GM18517 (cell line): ENCODE data around the gene CHAD.
"Not testable (repeated sequence)": the region's sequence is repeated elsewhere in the genome, so short reads cannot be mapped to it uniquely, and the experiment has no call there.

Source experiments
- ATAC-seq: cut with Tn5 transposase; IDR thresholded peaks from one replicate; pipeline ENCODE4 v1.9.1; 2021; ENCODE audit warnings: mild to moderate bottlenecking, moderate library complexity; ENCODE audit not compliant: unreplicated experiment

The CHAD gene

DNA sequence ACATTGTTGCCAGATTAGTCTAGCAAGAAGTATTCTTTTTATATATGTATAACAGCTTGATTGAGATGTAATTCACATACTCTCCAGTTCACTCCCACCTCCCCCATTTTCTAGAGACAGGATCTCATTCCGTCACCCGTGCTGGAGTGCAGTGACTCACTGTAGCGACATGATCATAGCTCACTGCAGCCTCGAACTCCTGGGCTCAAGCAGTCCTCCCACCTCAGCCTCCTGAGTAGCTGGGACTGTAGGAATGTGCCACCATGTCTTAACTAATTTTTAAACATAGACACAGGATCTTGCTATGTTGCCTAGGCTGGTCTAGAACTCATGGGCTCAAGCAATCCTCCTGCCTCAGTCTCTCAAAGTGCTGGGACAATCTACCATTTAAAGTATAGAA, 6.7 kb upstream of the CHAD start:
- no peak for ATAC-seq

DNA sequence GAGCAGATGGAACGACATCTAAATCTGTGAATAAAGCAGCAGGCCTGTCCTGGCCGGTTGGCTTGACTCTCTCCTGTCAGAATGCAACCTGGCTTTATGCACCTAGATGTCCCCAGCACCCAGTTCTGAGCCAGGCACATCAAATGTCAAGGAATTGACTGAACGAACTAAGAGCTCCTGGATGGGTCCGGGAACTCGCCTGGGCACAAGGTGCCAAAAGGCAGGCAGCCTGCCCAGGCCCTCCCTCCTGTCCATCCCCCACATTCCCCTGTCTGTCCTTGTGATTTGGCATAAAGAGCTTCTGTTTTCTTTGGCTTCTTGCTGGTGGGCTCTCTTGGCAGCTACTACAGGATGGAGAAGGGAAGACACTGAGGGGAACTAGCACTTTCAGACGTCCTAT, 5.8 kb upstream of the CHAD start:
- ATAC-seq: no peak

DNA sequence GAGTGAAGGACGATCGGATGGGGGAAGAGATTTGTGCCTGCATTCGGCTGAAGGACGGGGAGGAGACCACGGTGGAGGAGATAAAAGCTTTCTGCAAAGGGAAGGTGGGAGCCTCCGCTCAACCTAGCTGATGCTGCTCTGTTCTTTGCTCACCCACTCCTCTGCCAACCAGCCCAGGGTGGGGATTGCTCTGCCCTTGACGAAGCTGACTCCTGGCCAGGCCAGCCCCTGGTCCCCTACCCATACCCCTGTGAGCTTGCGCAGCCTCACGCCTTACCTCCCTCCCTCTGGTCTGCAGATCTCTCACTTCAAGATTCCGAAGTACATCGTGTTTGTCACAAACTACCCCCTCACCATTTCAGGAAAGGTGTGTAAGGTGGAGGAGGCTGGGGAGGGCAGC, 5.2 kb upstream of the CHAD start:
- no peak for ATAC-seq

DNA sequence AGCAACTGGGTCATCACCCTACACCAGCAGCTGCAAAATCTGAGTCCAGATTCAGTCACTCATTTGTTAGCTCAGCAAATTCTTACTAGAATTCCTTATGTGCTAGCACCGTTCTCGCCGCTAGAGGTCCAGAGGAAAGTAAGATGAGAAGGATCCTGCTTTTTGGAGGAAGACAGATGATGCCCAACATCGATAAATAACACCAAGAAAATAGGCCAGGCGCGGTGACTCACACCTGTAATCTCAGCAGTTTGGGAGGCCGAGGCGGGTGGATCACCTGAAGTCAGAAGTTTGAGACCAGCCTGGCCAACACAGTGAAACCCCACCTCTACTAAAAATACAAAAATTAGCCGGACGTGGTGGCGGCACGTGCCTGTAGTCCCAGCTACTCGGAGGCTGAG, 4.1 kb upstream of the CHAD start:
- ATAC-seq: not testable (repeated sequence)

DNA sequence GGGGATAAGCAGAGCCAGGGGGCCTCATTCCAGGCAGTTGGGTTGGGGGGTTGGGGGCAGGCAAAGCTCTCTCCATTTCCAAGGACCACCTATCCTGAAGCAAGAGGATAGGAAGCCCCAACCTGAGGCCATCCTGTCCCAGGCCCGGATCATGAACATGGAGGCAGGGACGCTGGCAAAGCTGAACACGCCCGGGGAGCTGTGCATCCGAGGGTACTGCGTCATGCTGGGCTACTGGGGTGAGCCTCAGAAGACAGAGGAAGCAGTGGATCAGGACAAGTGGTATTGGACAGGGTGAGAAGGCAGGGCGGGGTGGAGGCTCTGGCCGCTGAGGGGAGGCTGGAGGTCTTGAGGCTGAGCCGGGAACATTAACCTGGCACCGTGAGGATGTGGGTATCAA, 3.6 kb upstream of the CHAD start:
- ATAC-seq: no peak

DNA sequence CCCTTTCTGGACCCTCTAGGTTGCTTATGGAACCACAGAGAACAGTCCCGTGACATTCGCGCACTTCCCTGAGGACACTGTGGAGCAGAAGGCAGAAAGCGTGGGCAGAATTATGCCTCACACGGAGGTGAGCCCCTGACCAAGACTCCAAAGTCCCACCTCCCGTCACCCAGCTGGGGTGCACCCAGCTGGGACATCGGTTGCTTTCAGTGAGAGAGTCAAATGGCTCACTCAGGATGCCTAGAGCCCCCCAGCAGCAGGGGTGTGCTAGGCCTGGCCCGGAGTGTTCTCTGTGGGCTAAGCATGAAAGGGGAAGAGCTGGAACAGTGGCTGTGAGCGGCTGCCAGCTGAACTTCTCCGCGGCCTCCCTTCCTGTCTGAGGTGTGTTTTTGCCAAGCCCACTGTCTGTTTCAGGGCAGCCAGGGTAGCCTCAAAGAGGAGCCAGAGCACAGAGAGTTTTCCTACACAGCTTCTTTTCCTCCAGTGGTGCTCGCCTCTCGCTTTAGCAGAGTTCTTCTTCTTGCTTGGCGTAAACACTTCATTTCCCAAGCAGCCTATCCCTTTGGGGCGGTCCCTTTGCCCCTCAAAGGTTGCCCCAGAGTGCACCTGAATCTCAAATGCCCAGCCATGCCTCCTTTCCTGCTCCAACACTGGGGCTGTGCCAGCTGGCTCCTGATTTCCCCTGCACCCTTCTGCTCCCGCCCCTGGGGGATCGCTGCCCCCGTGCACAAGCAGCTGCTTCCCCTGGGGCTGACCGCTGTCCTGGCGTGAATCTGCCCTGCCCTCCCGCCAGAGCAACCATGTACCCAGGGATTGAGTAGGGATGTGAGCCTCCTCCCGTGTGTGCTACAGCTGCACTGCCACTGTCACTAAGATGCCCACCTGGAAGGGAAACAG, 2.6 kb upstream of the CHAD start:
- ATAC-seq: no peak

DNA sequence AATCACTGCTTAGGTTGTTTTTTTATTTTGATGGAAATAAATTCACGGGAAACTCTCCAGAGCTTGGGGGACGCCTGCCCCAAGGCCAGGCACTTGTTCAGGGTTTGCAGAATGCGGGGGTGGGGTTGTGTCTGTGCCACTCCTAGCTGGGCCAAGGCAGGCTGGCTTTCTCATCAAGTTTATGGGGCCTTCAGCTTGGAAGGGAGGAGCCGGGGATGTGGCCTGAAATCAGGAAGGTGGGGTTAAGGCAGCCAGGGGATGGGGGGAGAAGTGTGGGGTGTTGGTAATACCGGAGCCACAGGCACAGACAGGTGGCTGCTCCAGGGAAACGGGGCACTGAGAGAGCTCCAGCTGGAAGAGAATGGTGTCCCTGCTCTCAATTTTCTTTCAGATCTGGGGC, 1.7 kb upstream of the CHAD start:
- no peak for ATAC-seq

DNA sequence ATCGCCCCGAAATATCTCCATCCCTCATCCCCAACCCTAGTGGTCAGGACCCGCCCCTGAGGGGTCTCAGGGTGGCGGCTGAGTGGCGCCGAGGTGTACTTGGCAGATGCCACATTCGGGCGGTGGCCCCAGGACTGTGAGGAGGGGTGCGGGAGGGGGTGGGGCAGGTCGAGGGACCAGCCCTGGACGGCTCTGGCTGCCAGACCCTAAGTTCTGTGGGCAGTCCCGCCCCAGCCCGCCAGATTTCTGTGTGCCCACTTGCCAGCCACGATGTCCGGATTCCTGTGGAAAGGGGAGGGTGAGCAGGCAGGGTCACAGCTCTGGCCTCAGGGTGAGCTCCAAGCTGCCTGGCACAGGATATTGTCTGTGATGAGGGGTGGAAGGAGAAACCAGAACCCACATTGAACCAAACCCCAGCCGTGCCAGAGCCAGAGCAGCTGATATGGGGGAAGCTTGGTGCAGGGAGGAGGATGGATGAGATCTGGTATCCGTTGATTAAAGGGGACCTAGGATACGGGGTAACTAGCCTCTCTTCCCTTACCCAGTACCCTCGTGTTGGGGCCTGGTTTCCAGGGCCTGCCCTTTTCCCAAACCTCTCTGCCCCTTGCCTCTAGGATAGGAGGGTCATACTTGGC, 1.1 kb upstream of the CHAD start:
- no peak for ATAC-seq

DNA sequence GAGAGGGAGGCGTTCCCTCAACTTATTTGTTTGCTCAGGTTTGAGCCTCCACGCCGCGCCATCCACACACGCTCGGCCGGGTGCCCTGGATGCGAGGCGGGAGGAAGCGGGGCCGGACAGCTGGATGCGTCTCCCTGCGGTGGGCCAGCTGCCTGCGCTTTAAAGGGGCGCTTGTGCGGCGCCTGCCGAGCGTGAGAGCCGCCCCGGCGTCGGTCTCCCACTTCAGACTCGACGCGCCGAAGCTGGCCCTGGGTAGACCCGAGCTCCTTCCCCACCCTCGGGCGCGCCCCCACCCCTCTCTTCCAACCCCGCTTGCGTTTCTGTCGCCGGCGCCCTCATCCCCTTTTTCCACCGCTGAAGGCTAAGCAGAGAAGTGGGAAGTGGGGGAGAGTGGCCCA, 527 bp upstream of the CHAD start:
- ATAC-seq: no peak

DNA sequence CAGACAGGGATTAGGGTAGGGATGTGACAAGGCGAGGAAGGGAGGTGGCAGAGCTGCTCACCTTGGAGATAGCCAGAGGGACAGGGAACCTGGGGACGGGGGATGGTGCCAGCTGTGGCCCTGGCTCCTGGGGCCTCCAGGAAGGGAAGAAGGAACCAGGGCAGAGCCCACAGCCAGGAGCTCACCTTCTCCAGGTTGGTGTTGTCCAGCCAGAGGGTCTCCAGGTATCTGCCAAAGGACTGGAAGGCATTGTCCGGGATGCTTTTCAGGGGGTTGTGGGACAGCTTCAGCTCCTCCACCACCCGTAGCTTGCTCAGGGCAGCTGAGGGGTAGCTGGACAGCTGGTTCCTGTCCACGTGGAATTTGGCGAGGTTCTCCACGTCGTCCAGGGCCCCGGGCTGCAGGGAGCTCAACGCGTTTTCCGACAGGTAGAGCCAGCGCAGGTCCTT, 801 bp downstream of the CHAD start:
- no peak for ATAC-seq

DNA sequence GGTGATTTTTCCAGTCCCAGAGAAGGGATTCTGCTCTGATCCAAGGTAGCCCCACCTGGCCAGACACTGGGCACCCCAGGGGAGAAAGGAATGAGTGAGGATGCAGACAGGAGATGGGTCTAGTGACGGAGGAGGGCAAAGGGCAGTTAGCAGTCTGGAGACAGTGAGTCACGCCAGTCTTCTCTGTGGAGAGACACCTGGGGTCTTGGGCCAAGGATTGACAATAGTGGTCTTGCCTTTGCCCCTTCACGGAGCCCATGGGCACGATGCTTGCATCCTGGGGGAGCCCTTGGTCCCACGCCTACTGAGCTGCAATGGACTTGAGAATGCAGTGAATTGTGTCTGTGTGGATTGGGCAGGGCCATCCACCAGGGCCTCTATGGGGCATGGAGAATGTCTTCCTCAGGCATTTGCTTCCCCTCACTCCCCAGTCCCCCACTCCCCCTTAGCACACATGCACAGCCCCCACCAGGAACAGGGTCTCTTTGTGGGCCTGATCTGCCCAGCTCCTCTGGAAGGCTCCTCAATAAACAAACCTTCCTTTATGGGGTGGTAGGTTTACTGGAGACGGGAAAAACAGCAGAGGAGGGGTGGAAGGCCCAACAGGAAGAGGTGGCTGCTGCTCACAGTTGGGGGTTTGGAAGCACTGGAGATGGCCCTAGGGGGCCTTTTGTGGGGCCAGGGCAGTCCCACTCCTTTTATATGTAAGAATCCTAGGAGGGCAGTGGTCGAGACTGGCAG, 1.4 kb downstream of the CHAD start:
- ATAC-seq: no peak

DNA sequence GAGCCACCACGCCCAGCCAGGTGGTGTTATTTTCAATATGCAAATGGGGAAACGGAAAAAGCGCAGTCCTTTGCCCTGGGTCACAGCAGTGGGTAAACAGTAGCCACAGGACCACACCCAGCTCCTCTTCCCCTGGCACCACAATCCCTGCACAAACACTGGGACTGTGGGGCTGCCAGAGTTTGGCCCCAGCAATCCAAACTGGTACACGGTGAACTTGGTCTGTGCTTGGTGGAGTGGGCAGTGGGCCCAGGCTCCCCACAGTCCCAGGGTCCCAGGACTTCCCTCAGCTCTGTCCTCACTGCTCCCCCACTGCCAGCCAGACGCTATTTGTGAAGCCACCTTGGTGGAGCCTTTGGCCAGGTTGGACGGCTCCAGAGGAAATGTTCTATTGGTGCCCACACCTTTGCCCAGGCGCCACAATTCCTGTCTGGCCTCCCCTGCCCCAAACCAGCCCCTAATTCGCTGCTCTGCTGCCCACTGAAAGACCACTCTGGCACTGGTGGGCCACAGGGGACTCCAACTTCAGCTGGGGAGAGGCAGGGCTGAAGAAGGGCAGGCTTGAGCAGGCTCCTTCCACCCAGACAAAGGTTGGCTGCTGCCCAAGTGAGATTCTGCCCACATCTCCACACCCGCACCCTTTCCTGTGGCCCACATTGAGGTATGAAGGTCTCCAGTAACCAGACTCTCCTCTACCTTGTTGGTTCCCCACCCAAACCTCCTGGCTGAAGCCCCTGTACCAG, 2.1 kb downstream of the CHAD start:
- ATAC-seq: no peak

DNA sequence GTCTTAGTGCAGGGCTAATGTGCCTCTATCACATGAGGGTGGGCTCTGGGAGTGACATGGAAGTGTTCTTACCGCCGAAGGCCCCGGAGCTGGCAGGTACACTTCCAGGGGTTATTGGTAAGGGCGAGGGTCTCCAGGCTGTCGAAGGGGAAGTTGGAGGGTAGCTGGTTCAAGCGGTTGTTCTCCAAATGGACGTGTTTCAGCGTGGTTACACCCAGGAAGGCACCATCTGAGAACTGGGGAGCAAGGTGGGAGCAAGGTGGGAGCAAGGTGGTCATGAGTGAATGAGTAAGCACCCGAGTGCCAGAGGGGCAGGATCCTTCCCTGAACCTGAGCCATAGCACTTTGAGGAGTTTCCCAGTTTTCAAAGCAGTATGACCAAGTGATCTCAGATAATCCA, 3.0 kb downstream of the CHAD start:
- ATAC-seq: no peak

DNA sequence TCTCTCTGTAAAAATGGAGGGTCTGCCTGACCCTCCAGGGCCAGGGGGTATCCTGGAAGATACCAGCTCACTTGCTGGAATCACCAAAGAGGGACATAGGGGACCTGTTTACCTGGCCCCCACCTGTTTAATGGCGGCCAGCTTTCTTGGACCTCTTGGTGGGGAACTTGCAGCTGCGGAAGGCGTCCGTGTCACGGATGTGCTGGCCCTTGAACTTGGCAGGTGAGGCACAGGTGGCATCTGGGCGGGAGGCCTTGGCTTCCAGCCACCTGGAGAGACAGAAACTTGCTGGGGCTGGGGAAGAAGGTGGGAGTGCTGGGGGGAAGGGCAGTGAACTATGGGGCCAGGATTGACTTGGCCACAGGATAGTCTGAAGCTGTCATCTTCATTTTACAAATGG, 3.5 kb downstream of the CHAD start:
- ATAC-seq: no peak

DNA sequence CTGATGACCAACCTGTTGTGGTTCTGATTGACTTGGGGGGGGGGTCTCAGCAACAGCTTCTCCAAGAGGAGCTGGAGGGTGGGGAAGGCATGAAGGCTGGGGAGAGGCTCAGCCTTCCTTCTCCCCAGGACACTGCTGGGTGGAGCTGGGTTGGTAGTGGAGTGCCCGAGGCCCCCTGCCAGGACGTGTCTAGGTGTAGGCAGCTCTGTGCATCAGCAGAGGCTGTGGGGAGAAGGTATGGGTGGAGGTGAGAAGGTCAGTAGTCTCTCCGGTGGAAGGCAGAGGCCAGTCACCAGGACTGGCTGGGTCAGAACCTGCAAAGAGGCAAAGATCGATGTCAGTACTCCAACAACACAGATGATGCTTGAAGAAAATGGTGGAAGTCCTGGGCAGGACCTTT, 3.9 kb downstream of the CHAD start:
- no peak for ATAC-seq

DNA sequence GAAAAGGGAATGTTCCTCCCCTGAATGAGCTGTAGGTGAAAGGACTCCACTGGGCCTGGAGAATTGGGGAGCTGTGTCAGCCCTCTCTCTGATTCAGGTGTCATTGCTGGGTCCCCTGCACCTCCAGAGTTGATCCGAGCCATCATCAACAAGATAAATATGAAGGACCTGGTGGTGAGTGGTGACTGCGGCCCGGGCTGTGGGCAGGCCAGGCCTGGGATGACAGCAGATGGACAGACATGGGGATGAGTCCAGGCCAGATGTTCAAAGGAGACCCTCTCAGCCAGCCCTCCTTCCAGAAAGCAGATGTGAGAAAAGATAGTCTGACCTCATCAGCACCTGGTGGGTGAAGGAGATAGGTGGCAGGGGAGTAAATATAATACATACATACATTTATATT, 4.6 kb downstream of the CHAD start:
- ATAC-seq: no peak

DNA sequence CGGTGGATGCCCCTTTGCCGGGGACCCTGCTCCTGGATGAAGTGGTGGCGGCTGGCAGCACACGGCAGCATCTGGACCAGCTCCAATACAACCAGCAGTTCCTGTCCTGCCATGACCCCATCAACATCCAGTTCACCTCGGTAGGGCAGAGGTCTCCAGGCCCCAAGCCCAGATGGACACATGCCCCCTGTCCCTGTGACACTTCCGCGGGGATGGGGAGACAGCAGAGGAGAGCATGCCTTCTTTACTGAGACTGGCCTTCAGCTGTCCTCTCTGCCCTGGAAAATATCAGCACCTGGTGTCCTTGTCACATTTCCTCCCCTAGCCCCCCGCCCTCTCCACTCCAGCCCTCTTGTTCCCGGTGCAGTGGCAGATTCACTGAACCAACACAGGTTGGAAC, 6.2 kb downstream of the CHAD start:
- no peak for ATAC-seq

DNA sequence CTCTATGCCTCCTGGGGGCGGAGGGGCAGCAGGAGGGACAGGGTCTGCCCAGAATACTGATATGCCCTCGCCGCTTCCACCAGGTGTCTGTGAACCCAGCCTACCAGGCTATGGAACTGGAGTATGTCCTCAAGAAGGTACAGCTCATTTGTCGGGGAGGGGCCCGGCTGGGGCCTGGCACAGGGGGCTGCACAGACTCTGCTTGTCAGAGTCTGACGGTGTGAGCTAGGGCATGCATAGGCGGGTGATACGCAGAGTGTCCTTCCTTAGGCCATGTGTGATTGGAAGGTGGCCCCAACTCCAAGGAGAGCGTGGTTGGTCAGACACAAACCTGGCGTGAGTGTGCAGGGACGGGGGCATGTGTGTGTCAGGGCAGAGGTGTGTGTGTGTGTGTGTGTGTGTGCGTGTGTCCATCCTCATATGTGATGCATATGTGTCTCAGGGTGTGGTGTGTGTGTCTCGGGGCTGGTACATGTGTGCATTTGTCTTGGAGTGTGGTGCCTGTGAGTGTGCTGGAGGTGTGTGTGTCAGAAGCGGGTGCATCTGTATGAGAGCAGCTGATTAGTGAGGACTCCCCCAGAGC, 7.0 kb downstream of the CHAD start:
- ATAC-seq: no peak

DNA sequence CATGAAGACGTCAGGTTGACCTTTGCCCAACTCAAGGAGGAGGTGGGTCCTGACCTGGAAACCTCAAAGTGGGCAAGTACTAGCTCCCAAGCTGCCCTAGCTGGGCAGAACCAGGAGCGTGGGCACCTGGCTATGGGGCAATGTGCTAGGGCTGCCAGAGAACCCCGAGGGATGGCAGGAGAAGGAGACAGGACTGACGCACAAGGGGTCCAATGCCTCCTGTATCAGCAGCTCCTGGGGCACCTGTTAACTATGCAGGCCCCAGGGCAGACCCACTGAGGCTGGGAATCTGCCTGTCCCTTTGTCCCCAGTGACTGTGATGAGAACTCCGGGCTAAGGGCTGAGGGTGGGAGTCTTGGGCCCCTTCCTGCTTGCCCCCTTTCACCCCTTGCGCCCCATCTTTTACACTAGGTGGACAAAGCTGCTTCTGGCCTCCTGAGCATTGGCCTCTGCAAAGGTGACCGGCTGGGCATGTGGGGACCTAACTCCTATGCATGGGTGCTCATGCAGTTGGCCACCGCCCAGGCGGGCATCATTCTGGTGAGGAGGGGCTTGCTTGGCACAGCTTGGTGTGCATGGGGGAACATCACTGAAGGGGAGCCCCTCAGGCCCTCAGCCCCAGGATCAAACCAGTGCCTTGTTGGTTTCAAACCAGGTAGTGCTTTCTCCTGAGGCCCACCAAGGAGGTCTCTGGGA, 7.7 kb downstream of the CHAD start:
- no peak for ATAC-seq

DNA sequence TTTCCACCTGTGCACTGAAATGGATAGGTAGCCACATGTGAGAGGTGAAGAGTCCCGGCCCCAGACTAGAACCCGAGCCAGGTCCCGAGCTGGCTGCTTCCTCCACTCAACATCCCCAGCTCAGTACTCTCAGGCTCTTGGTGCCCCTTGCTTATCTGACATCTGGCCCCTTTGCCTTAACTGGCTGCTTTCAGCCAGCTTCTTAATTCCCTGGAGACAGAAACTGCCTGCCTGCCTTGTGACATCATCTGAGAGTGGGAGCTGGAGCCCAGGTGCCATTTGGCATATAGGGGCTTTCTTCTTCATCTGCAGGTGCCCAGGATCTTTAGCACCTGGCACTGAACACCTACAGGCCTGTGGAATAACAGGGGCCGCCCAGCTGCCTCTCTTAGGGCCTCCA, 8.9 kb downstream of the CHAD start:
- no peak for ATAC-seq
